ENCODE results near the gene DUOXA2.

DUOXA2 gene

GRCh38 chr15:45165536-45165935 lies 51.4 kb downstream of the DUOXA2 start:
- no peak for DNase-seq

GRCh38 chr15:45166834-45167630 lies 52.9 kb downstream of the DUOXA2 start:
- peak; percentile 87 to 91 for DNase-seq

- DNase-seq = no peak
Measured at GRCh38 chr15:45167631-45168205, 53.6 kb downstream of the DUOXA2 start.

All from activated CD4-positive, alpha-beta T cell treated with anti-CD3 and anti-CD28 coated beads, Interleukin-2, amount 50 U/mL, for 48 hours (primary cell).